ENCODE results near the gene IER5L. TPM values are rescaled to one million over a fixed set of nuclear protein-coding genes. Genes with fewer than 3 reads are reported as not detected.

The IER5L gene
- total and polyA plus RNA-seq, 9 of the 15 experiments (the other 6 are each of a cell fraction or from before 2014, with no cell fraction given) = 0.14 to 11.9 (median 0.52) TPM

- intact Hi-C loops (cut with micrococcal nuclease) = loop anchor here (1.0 to 10.0 kb wide), 3 partner anchors 471 to 645 kb away; no protein-coding TSS in a partner anchor
- TF ChIP-seq SP2 (IDR thresholded peaks at IDR 0.05; ENCODE audit: extremely low read depth, low read depth, low read length, poor library complexity, severe bottlenecking) (no peak), SETDB1 (IDR thresholded peaks at IDR 0.05; ENCODE audit: low read length) (no peak), MCM5 (IDR thresholded peaks at IDR 0.05; ENCODE audit: low read depth) (no peak), ZNF263 (CRISPR knock-in tag; IDR thresholded peaks at IDR 0.05; ENCODE audit: borderline replicate concordance) (peak; percentile 41; the same call in 1 of the 2 replicates), SMAD1 (IDR thresholded peaks at IDR 0.05; ENCODE audit: low read depth, low read length, partially characterized antibody) (no peak), ZEB2 (IDR thresholded peaks at IDR 0.05) (peak; percentile 26; the same call in 1 of the 2 replicates), ZNF512 (tag; IDR thresholded peaks at IDR 0.05) (no peak), ZNF740 (CRISPR knock-in tag; IDR thresholded peaks at IDR 0.05) (0 out of 2 replicates have a peak, but pooled peaks have one; percentile 13), ZNF740 (tag; IDR thresholded peaks at IDR 0.05) (no peak), HDAC1 (IDR thresholded peaks at IDR 0.05) (peak in 1 of 2 experiments; percentile 41; a peak in 2 of 4 replicates), HOMEZ (CRISPR knock-in tag; IDR thresholded peaks at IDR 0.05) (no peak), SAP30 (IDR thresholded peaks at IDR 0.05; ENCODE audit: borderline replicate concordance, insufficient read depth, low read depth, low read length, poor library complexity, severe bottlenecking) (no peak), ZNF354B (CRISPR knock-in tag; IDR thresholded peaks at IDR 0.05) (no peak), BHLHE40 (IDR thresholded peaks at IDR 0.05; ENCODE audit: low read length) (0 out of 2 replicates have a peak, but pooled peaks have one; percentile 27), SIX5 (IDR thresholded peaks at IDR 0.05; ENCODE audit: borderline replicate concordance in 1 of 2, insufficient read depth in 1 of 2, low read depth in 1 of 2, low read length in 2 of 2) (no peak), ARID2 (IDR thresholded peaks at IDR 0.05) (0 out of 2 replicates have a peak, but pooled peaks have one; percentile 35), ZNF146 (CRISPR knock-in tag; IDR thresholded peaks at IDR 0.05; ENCODE audit: unreplicated experiment) (no peak)
Measured at GRCh38 chr9:129139233-129139992, 38.6 kb downstream of the IER5L start.

More at GRCh38 chr9:129139233-129139992, 38.6 kb downstream of the IER5L start:
- Histone ChIP-seq H3K36me3 (ENCODE audit: control insufficient read depth, insufficient read depth, low read length) (peaks cover 67% of the 10 kb centered on the region; the same call in 2 of the 3 replicates), H3K79me2 (ENCODE audit: control insufficient read depth, insufficient read depth, low read length) (peaks cover 17% of the 10 kb centered on the region), H3K4me3 (peak overlapping the region; percentile 27; the same call in 1 of the 2 replicates), H4K20me1 (replicated peaks; ENCODE audit: control insufficient read depth, insufficient read depth, low read length) (no peaks in the 10 kb centered on the region), H3K4me1 (replicated peaks in 1 of 2; ENCODE audit: control insufficient read depth in 2 of 2, insufficient read depth in 2 of 2, low read length in 2 of 2) (peaks cover 30 to 49% of the 10 kb centered on the region in 2 experiments), H2AFZ (ENCODE audit: low read depth, low read length) (peak overlapping the region; percentile 85), H3K4me2 (ENCODE audit: insufficient read depth, low read length) (peak overlapping the region; percentile 71), H3K27me3 (ENCODE audit: control insufficient read depth in 2 of 2, insufficient read depth in 2 of 2, low read length in 2 of 2) (no peaks in the 10 kb centered on the region), H3K9me1 (ENCODE audit: control insufficient read depth, insufficient read depth, low read length) (no peaks in the 10 kb centered on the region), H3K9me3 (replicated peaks; ENCODE audit: control insufficient read depth, insufficient read depth, low read depth, low read length) (no peaks in the 10 kb centered on the region), H3K9ac (ENCODE audit: insufficient read depth in 1 of 2, low read depth in 2 of 2, low read length in 2 of 2) (peak overlapping the region; percentile 83 to 97), H3K27ac (ENCODE audit: extremely low read depth, low read depth, low read length) (peak overlapping the region; percentile 93)
- in situ Hi-C loops (cut with MboI) = no loop called here
- peak; percentile 86 for ATAC-seq
- ChIA-PET CTCF (ENCODE audit: low intra/inter-chr PET ratio) (interaction anchor here (0.6 to 4.5 kb wide), 4 partner anchors 35 to 478 kb away, joined by 3 to 53 read pairs (median 6); partner anchors contain the start of gene PKN3), POLR2A (interaction anchor here (0.7 to 2.5 kb wide), 14 partner anchors 8 to 608 kb away, joined by 3 to 18 read pairs (median 4); partner anchors contain the start of gene NTMT1)
- peak; percentile 99 for FAIRE-seq
- peak; percentile 85 to 92 (median 86) for DNase-seq (ENCODE audit: extremely low read depth in 1 of 4, low spot score in 3 of 4)
- no TSS peak for BruUV-seq (replicated peaks)
- 12% methylated on average over 13 of the region's 13 CpGs for WGBS (ENCODE audit: insufficient coverage, low coverage, missing lambda C conversion rate)

Data from K562 (cell line).